ENCODE results near the gene FGA.
A peak's percentile ranks its signal among the peaks of the same experiment; 100 is the strongest.

The FGA gene

DNA sequence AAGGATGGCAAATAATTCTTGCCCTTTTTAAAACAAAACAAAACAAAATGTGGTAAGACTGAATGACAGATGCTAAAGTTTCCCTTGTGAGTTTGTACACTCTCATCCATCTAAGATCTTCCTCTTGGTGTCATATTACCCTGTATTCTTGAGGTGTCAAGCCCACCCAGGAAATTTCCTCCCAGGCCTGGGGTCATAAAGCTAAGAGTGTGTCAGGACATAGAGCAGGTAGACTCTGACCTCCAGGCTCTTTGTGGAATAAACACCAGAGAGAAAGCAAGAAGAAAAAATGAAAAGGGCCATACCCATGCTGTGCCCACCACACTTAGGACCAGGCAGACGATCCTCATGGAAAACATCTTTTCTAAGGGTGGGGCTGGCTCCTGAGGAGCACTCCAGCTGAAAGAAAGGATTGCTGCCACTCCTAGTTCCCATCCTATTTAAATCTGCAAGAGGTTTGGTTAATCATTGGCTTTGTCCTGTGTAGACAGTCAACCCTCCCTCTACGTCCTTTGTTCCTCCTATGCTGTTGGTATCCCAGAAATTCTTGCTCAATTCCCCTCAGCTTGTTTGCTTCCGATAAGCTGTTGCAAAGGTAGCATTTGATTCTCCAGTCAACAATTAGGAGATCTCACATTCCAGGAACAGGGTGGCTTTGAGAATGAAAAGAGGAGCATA lies at the start of gene FGA:
TSS of gene FGA (minus strand) at position 414 of the 678 bp plus-strand sequence. CDS start at position 359, 55 bp downstream.
- no peak for DNase-seq (ENCODE audit: low read depth)

DNA sequence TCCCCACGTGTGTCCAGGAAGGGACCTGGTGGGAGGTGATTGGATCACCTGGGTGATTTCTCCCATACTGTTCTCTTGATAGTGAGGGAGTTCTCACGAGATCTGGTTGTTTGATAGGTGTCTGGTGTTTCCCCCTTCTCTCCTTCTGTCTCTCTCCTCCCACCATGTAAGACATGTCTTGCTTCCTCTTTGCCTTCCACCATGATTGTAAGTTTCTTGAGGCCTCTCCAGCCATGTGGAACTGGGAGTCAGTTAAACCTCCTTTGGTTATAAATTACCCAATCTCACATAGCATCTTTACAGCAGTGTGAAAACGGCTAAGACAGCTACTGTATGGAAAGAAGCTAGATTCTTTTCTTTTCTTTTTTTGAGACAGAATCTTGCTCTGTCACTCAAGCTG lies 43.5 kb upstream of the FGA start:
- no peak for DNase-seq (ENCODE audit: low read depth)

DNA sequence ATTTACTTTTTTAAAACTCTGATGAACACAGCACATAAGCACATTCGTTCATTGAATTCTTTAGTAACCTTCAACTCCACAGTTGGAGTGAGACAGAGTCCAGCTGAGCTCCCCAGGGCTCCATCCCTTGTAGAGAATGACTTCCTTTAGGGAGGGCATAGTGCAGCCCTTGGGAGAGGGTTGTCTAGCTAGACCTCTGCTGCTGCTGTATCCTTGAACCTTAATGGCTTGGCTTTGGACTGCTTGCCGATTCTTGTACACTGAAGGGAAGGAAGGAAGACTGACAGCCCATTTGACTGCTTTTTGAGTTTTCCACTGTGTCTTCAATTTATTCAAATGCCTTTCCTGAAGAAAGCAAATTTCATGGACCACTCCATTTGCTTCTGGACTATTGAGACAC lies 41.3 kb upstream of the FGA start:
- DNase-seq (ENCODE audit: low read depth): no peak

DNA sequence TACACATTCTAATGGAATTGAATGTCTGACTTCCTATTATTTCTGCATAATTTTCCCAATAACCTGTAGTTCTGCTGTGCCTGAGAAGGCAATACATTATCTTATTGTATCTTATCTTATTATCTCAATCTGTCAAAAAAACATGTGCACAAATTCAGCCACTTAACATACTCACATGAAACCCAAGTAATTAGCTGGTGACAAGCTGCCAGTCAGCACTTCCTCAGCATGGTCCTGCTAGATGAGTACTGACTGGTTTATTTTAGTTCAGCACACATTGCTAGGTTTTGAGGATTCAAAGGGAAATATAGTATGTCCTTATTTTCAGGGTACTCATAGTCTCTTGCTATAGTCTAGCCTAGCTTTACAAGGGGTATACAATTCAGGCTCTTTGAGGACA lies 39.8 kb upstream of the FGA start:
- DNase-seq (ENCODE audit: low read depth): no peak

DNA sequence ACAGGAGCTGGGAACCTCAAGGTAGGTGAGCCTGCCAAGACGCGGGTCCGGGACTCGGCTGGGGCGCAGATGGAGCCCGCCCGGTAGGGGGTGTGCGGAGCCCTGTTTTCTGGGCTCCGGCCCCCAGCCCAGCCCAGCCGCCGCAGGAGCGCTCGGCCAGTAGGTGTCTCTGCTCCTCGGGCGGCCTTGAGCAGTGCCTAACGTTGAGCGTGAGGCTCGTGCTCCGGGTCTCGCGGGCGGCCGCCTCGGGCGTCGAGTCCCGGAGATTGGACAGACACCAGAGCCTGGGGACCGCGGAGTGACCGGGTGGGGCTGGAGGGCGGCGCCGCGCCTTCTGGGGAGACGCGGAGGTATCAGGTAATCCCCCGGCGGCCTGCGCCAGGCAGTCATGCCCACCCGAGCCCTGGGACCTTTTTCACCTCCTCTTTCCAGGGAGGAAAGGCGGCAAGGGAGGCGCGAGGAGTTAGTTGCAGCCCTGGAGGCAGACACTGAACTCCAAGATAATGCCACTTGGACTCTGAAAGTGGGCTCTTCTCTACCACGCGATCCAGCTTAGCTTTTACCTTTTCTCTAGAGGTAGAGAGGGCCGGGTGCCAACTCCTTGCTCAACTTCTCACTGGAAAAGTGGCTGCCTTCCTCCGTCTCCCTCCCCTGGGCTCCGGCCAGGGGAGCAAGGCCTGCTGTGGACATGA lies 36.4 kb upstream of the FGA start:
- DNase-seq (ENCODE audit: low read depth): peak; percentile 6

DNA sequence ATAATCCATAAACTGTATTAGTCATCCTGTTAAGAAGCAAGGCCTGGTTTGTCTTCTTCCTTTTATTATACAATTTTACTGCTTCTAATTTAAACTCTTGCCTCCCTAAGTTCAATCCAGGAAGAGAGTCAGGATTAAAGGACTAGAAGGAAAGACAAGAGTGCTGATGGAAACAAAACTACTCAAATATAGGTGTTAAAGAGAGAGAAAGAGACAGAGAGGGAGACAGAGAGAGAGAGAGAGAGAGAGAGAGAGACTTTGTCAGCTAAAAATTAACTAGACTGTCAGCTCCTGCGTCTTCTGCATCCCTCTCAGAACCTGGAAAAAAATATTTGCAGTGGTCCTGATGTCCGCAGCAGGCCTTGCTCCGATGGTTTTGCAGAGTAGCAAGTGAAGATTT lies 35.4 kb upstream of the FGA start:
- DNase-seq (ENCODE audit: low read depth): no peak

DNA sequence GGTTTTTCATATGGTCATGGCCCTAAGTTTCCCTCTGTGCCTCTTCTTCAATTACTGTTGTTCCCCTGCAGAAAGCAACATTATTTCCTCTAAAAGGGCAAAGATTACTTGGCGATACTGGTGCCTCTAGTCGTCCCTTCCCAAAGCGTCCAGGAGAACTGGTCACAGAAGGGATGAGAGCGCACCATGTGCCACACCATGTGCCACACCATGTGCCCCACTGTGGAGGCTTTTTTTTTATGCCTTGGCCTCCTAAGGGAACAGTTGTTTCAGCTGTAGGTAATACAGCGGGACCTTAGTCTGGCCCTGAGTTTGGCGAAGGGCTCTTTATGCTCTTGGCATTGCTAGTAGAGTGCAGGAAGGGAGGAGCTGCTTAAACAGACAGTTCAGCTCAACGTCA lies 33.5 kb upstream of the FGA start:
- no peak for DNase-seq (ENCODE audit: low read depth)

DNA sequence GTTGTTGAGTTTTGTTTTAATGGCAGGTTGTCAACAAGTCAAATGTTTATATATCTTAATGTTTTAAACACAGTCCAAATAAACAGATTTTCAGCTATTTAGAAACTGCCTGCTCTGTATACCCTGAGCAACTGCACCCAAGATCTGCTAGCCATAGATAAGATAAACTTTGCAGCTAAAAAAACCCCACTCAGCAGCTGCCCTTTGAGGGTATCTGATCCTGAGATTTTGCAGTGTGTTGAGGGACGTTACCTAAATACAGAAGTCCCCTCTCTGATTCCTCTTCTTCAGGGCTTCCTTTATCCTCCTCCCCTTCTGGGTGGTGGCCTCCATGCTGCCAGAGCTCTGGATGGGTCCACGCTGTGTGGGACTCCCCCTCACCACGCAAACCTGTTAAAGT lies 32.9 kb upstream of the FGA start:
- DNase-seq (ENCODE audit: low read depth): no peak

DNA sequence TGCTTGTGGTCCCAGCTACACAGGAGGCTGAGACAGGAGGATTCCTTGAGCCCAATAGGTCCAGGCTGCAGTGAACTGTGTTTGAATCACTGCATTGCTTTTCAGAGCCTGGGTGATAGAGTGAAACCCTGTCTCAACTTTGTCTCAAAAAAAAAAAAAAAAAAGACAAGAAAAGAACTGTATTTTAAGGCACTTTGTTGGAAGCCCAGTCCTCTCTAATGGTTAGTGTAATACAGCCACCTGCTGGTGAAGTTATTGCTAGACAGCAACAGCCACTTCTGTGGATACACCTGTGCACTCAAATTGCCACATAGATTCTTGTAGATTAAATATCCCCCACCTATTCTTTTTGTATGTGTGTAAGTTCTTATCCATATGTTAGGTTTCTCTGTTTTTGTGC lies 32.1 kb upstream of the FGA start:
- DNase-seq (ENCODE audit: low read depth): peak; percentile 40

DNA sequence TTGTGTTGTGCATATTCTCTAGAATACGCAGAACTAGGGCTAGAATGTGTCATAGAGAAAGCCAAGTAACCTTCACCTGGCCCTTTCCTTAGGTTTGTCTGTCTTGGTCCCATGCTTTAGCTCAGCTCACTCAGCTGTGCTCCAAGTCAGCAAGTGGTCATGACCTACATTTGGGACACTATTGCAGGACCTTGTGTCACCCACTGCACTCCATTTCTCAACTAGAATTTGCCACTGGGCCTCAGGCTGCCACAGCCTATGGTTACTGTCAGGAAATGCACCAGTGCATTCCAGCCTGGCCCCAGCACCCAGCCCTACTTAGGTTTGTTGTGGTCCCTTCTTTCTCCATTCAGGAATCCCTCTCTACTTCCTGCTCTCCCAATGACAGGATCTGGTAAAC lies 29.6 kb upstream of the FGA start:
- DNase-seq (ENCODE audit: low read depth): no peak

DNA sequence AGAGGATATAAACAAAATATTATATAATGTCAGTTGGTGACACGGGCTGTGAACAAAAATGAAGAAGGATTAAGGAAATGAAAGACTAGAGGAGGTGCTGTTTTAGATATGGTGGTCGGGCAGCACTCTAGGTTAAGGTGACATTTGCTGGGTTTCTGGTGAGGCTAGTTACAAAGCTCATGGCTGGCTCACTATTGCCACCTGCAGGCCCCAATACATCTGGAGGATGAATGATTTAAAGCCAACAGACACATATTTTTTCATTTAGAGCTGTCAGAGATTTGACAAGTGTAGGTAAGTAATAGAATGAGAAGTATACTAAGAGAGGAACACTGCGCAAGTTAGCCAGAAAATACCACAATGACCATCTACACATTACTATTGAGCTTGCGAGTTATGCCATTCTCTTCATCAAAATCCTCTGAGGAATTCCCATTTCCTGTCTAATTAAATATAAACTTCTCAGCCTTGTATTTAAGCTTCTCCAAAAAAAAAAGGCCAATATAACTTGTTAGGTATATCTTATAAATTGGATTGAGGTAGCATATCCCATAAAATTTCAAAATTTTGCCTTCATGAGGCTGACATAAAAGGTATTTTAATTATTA lies 28.3 kb upstream of the FGA start:
- DNase-seq (ENCODE audit: low read depth): peak; percentile 31

DNA sequence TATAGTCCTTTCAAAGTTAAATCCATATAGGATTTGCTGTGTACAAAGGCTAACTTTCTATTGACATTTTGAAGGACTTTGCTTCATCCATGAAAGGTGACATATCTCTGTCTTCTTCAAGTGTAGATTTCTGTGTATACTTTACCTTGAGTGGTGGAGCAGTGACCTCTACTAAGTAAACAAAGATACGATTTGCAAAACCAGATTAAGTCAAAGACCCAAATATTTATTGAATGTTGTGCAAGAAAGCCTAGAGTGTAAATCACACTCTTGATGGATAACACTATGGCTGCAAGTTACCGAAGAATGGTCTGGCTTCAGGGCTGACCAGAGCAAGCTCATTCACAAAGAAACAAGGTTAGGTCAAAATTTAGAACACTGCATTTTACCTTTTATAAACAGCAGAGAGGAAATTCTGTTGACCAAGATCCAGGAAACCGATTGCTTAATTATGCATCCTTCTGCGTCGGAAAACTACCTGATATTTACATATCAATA lies 27.3 kb upstream of the FGA start:
- DNase-seq (ENCODE audit: low read depth): no peak

DNA sequence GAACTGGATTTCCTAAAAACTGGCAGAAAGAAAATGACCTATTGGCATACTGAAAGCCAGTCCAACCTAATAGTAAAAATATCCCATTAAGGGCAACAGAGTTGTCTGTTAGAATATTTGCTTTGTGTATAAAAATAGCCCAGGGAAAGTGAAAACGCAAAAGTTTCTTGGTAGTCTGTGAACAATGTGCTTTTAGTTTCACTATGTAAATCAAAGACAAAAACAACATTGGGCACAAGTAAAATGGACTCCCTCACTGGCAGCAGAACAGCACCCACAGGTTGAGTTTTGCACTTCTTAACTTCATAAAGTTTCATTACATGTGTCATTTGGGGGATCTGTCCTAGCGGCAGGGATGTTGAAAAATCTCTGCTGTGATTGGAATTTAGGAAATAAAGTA lies 26.2 kb upstream of the FGA start:
- DNase-seq (ENCODE audit: low read depth): no peak

DNA sequence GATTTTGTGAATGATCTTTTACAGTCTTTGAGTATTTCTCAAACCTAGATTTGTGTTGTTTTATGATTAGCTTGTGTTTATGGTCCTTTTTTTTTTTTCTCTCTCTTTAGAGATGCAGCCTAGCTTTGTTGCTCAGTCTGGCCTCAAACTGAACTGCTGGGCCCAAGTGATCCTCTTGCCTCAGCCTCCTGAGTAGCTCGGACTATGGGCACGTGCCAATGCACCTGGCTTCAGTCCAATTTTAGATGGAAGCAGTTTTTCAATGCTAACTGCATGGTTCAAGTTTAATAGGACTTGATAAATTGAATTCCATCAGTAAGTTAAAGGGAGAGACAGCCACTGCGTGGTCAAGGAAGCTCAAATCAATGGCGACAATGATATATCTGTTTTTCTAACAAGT lies 25.7 kb upstream of the FGA start:
- DNase-seq (ENCODE audit: low read depth): no peak

DNA sequence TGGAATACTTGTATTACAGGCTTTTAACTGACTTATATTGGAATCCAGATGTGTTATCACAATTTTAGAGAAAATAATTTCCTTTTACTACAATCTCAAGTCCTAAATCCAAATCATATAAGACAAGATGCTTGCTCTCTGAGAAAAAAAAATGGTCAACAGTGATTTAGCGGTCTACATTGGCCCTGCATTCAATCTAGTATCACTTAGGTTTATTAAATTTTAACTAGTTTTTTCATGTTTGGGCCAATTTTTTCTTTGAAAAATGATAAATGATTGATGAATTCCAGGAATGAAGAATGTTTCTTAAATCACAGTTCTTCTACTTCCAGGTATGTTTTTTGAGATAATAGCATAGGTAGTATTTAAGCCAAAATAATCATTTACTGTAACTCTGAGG lies 24.7 kb upstream of the FGA start:
- DNase-seq (ENCODE audit: low read depth): no peak

DNA sequence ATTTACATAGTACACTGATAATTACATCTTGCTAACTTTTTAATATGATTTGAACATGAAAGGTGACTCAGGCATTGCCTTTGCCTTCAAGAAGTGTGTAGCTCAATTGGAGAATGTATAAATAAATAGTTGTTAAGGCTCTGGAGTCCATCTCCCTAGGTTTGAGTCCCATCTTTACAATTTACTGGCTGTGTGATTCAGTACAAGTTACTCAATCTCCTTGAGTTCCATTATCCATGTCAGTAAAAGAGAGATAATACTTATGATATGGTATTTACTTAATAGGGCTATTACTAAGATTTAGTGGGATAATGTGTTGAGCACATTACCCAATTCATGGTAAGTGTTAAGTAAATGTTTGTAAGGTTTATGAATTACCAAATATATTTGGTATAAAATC lies 23.8 kb upstream of the FGA start:
- DNase-seq (ENCODE audit: low read depth): no peak

DNA sequence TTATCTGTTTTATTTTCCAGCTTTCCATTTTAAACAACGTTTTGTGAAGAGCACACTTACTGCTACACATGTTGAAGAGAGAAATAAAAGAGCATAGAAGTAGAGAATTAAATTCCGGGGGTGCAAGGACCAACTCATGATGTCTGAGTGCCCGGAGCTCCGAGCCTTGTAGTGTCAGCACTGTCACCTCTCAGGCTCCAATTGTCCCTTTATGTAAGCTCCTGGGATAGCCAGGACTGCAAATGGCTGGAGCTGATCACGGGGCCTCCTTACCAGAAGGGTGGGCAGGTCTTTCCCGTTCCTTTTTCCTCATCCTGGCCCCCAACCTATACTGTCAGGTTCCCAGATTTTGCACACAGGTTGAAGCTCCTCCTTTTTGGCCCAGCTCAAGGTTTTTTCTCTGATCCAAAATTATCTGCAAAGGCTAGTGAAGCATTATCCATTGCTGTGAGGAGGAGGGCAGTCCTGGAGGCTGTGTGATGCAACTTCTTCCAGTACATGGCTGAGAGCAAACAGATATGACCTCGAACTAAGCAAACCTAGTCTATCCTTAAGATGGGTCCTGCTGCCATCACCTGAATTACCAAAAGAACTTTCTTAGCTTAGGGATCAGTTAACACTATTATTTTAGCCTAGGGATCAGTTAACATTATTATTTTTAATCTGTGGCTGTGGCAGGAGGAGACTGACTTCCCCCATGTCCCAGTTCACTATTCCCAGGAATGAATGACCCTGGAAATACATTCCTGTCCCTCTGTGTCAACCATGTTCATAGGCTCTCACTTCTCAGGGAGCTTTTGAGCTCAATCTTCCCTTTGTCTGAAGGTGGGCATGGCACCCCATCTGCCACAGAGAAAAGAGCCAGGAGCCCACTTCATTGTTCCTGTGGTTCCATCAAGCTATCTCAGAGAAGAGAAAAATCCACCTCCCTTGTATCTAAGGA lies 22.2 kb upstream of the FGA start, which contains the start of gene FGG:
TSS of gene FGG (minus strand) at position 185 of the 943 bp plus-strand sequence. CDS start at position 138, 47 bp downstream.
- no peak for DNase-seq (ENCODE audit: low read depth)

DNA sequence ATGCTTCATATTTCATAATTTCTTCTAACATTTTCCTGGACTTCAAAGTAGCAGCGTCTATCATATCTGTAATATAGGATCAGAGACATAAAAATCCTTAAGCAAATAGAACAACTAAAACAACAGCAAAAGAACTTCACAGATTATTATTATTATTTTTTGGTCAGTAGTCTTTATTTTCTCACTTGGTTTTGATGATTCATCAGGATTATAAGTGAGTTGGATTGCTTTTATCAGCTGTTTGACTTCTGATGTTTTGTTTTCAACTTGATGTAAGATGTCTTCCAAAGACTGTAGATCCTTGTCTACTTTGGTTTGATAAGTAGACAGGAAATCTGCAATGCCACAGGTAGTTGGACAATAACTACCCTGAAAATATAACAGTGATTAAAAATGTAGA lies 21.3 kb upstream of the FGA start:
- DNase-seq (ENCODE audit: low read depth): no peak

DNA sequence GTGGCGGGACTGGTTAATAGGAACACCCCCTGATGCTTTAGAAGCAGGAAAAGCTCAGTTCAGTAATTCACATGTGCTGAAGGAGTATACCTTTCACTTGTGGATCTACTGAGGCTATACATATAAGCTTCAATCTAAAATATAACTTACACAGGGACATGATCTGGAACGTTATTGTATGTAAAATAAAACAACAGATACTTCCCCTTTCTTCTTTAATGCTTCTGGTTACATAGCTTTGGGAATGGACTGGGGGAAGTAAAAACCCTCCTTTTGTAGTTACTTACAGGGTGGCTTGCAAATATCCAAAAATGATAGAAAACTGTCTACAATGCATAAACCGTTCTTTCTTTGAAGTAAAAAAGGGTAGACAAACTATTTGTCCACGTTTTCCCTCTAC lies 20.0 kb upstream of the FGA start:
- DNase-seq (ENCODE audit: low read depth): no peak

DNA sequence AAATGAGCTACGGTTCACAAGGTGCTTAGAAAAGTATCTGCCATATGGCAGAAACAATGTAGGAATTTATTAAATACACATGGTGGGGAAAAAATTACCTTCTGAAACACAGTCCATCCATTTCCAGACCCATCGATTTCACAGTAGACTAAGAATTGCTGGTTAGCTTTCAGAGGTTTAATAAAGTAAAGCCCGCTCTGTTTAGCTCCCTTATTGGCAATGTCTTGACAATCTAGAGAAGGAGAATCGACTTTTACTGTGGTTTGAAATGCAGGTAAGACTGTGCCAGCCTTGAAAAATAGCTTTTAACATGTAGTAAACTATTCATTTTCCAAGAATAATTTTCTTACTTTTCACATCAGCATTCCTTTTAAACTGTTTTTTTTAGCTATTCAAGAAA lies 19.0 kb upstream of the FGA start:
- DNase-seq (ENCODE audit: low read depth): no peak

DNA sequence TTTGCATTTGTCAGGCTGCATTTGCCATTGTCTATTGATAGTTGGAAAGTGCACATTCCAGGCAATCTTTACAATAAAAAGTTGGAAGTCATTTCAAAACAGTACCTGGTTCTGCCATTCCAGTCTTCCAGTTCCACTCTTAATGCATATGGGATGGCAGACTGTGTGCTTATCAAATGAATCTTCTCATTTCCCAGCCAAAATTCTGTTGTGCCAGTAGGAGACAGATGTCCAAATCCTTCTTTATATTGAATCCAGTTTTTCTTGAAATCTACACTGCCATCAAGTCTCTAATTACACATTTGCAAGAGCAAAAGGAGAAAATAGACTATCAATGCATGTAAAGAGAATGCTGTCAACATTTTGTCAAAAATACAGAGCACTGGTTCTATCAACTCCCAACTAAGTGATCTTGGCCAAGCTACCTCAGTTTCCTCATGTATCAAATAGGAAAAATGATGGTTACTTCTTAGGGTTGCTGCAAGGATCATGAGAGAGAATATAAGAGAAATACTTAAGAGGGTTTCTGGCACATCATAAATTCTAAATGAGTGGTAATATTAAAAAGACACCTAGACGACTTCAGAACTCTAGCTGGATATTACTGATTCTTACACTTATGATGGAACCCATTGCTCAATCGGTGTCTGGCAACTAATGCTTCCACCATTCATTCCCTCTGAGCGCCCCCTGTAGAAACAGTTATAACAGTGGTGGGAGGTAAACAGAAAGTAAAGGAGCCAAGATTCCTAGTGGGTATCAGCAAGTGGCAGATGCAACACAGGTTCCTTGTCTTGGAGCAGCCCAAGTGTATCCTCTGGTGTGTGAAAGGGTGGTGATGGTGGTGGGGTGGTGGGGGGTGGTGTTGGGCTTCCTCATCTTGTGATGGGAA lies 18.1 kb upstream of the FGA start:
- DNase-seq (ENCODE audit: low read depth): no peak

Measured in fibroblast of the conjunctiva (primary cell).